CD14-positive monocyte (primary cell): ENCODE data around the gene BCAS1. TPM values are rescaled to one million over a fixed set of nuclear protein-coding genes. Genes with fewer than 3 reads are reported as not detected.

Experiments used
- DNase-seq, 3 donors: peaks; one replicate each; pipeline ENCODE4 v3.0.0-alpha.2; 2011 to 2022
- H2AFZ ChIP-seq: 2 replicates; pipeline ENCODE4 v1.6.0; 2012; ENCODE audit warnings: mild to moderate bottlenecking, low read depth, low read length, inconsistent platforms; ENCODE audit not compliant: insufficient read depth, poor library complexity, severe bottlenecking
- H3K27ac ChIP-seq, 2 donors: 1 replicate in 1 of 2; 2 replicates in 1 of 2; pipeline ENCODE4 v1.5.1; 2012 to 2013; ENCODE audit warnings: low read length in 2 of 2, control low read depth in 1 of 2, inconsistent platforms in 1 of 2, low read depth in 1 of 2, mild to moderate bottlenecking in 1 of 2
- H3K27me3 ChIP-seq, 2 donors: one replicate each; pipeline versions ENCODE4 v1.6.0 to v1.6.1; 2011 to 2013; ENCODE audit warnings: low read length in 2 of 2; ENCODE audit not compliant: control insufficient read depth in 2 of 2, insufficient read depth in 2 of 2
- H3K36me3 ChIP-seq, 2 donors: replicated peaks in 1 of 2; 1 replicate in 1 of 2; 2 replicates in 1 of 2; pipeline versions ENCODE4 v1.5.1 to v1.6.1; 2012 to 2013; ENCODE audit warnings: low read length in 2 of 2, control low read depth in 1 of 2, inconsistent platforms in 1 of 2, mild to moderate bottlenecking in 1 of 2; ENCODE audit not compliant: insufficient read depth in 2 of 2, control insufficient read depth in 1 of 2
- H3K4me1 ChIP-seq, 2 donors: 1 replicate in 1 of 2; 2 replicates in 1 of 2; pipeline versions ENCODE4 v1.5.1 to v1.6.1; 2012 to 2013; ENCODE audit warnings: low read length in 2 of 2, control low read depth in 1 of 2, inconsistent platforms in 1 of 2, mild to moderate bottlenecking in 1 of 2, moderate library complexity in 1 of 2; ENCODE audit not compliant: insufficient read depth in 2 of 2, control insufficient read depth in 1 of 2
- H3K4me2 ChIP-seq: replicated peaks from 2 replicates; pipeline ENCODE3; 2012; ENCODE audit warnings: low read length, moderate library complexity, mild to moderate bottlenecking; ENCODE audit not compliant: poor library complexity, severe bottlenecking; ENCODE audit errors: extremely low read depth
- H3K4me3 ChIP-seq, 3 experiments: fragments of 200-600 bp in 1 of 3; sonication (generic) in 1 of 3; replicated peaks in 1 of 3; 1 replicate in 2 of 3; 2 replicates in 1 of 3; pipeline ENCODE4 v1.5.1; 2011 to 2013; ENCODE audit warnings: low read length in 3 of 3, mild to moderate bottlenecking in 3 of 3, control low read depth in 2 of 3, low read depth in 2 of 3, inconsistent platforms in 1 of 3, moderate library complexity in 1 of 3
- H3K79me2 ChIP-seq: 2 replicates; pipeline ENCODE4 v1.6.0; 2012; ENCODE audit warnings: mild to moderate bottlenecking, control low read depth, inconsistent platforms, low read length, moderate library complexity; ENCODE audit not compliant: insufficient read depth
- H3K9ac ChIP-seq: 2 replicates; pipeline ENCODE4 v1.6.0; 2017; ENCODE audit warnings: low read length, mild to moderate bottlenecking; ENCODE audit not compliant: insufficient read depth, poor library complexity, severe bottlenecking
- H3K9me3 ChIP-seq, 2 donors: replicated peaks in 1 of 2; 1 replicate in 1 of 2; 2 replicates in 1 of 2; pipeline versions ENCODE4 v1.5.1 to v1.6.1; 2012 to 2013; ENCODE audit warnings: low read length in 2 of 2, control low read depth in 1 of 2; ENCODE audit not compliant: control insufficient read depth in 1 of 2, insufficient read depth in 1 of 2
- H4K20me1 ChIP-seq: 2 replicates; pipeline ENCODE4 v1.6.0; 2012; ENCODE audit warnings: mild to moderate bottlenecking, low read length, control low read depth, moderate library complexity; ENCODE audit not compliant: insufficient read depth
- H3K27ac Mint-ChIP-seq, 7 donors: one replicate each; pipeline ENCODE4 v1.8.0; 2020; ENCODE audit warnings: mild to moderate bottlenecking in 7 of 7, mixed read lengths in 7 of 7, moderate library complexity in 6 of 7, inconsistent platforms in 2 of 7
- H3K27me3 Mint-ChIP-seq, 3 donors: one replicate each; pipeline ENCODE4 v1.8.0; 2021 to 2022; ENCODE audit warnings: low read depth in 3 of 3, mild to moderate bottlenecking in 3 of 3, mixed read lengths in 3 of 3, moderate library complexity in 3 of 3, inconsistent platforms in 1 of 3
- H3K36me3 Mint-ChIP-seq, 2 donors: one replicate each; pipeline ENCODE4 v1.8.0; 2020; ENCODE audit warnings: mixed read lengths in 2 of 2, inconsistent platforms in 1 of 2, mild to moderate bottlenecking in 1 of 2
- H3K4me1 Mint-ChIP-seq: one replicate; pipeline ENCODE4 v1.8.0; 2020; ENCODE audit warnings: mild to moderate bottlenecking, mixed read lengths
- H3K4me3 Mint-ChIP-seq, 2 donors: one replicate each; pipeline ENCODE4 v1.8.0; 2020; ENCODE audit warnings: mild to moderate bottlenecking in 2 of 2, mixed read lengths in 2 of 2, moderate library complexity in 1 of 2
- H3K9me3 Mint-ChIP-seq, 7 donors: one replicate each; pipeline ENCODE4 v1.8.0; 2020 to 2022; ENCODE audit warnings: mixed read lengths in 7 of 7, mild to moderate bottlenecking in 6 of 7, moderate library complexity in 6 of 7, inconsistent platforms in 2 of 7
- CTCF ChIP-seq: fragments of 200-600 bp; IDR thresholded peaks from one replicate; pipeline ENCODE4 v1.8.0; 2022; ENCODE audit warnings: antibody characterized with exemption, mild to moderate bottlenecking
- WGBS: methylation state at CpG from one replicate; pipeline ENCODE4 v1.1.5; 2013; ENCODE audit warnings: missing lambda C conversion rate; ENCODE audit not compliant: insufficient coverage; 5-methylcytosine and 5-hydroxymethylcytosine counted together
- intact Hi-C, 2 donors: fragments of 100-400 bp; cut with micrococcal nuclease; formaldehyde crosslinking; loops; one replicate each; pipeline versions ENCODE4 v1.15.0 to v1.15.1; 2023
- polyA plus RNA-seq, 3 donors: library from polyadenylated mRNA; depleted of rRNA in 1 of 3; unstranded in 2 of 3; stranded (reverse) in 1 of 3; fragments of 300-500 nt in 2 of 3; fragments of >200 nt in 1 of 3; fragmentation: Illumina TruSeq in 2 of 3; gene quantifications; 1 replicate in 2 of 3; 2 replicates in 1 of 3; pipeline ENCODE4 v1.2.3, GENCODE V29; 2012 to 2021

The BCAS1 gene
- polyA plus RNA-seq, 3 donors: 0.01 to 0.02 TPM; not detected in 1

- no peak overlapping the region for H3K4me3 Mint-ChIP-seq
- Histone ChIP-seq H3K36me3 (no peaks in the 10 kb centered on the region), H3K4me1 (peaks cover 87 to 88% of the 10 kb centered on the region in 2 donors), H3K27me3 (no peaks in the 10 kb centered on the region), H3K79me2 (no peaks in the 10 kb centered on the region), H3K4me3 (no peak overlapping the region), H2AFZ (no peak overlapping the region), H3K4me2 (no peak overlapping the region), H3K9ac (peak overlapping the region; percentile 51), H3K27ac (peak overlapping the region; percentile 91 to 98), H3K9me3 (no peaks in the 10 kb centered on the region), H4K20me1 (no peaks in the 10 kb centered on the region)
- no peak for DNase-seq
- H3K9me3 Mint-ChIP-seq: peaks cover 0 to 3% (median 0%) of the 10 kb centered on the region in 7 donors
- 100% methylated on average over 1 of the region's 3 CpGs for WGBS
- no peak for TF ChIP-seq CTCF
- H3K27ac Mint-ChIP-seq: peak overlapping the region; percentile 98 to 100 (median 99)
- peaks cover 77% of the 10 kb centered on the region for H3K4me1 Mint-ChIP-seq
- peaks cover 2 to 3% of the 10 kb centered on the region in 2 donors for H3K36me3 Mint-ChIP-seq
- peaks cover 0 to 5% (median 0%) of the 10 kb centered on the region in 3 donors for H3K27me3 Mint-ChIP-seq
- intact Hi-C loops: no loop called here
Measured at GRCh38 chr20:53904261-53904660, 166.1 kb downstream of the BCAS1 start.

- H3K36me3 Mint-ChIP-seq: peaks cover 2 to 3% of the 10 kb centered on the region in 2 donors
- no peaks in the 10 kb centered on the region for H4K20me1 ChIP-seq
- H3K4me3 ChIP-seq: no peak overlapping the region
- DNase-seq: peak; percentile 91 to 100 (median 98)
- H3K4me2 ChIP-seq: no peak overlapping the region
- intact Hi-C loops: no loop called here
- no peaks in the 10 kb centered on the region for H3K27me3 ChIP-seq
- H3K79me2 ChIP-seq: no peaks in the 10 kb centered on the region
- H3K27me3 Mint-ChIP-seq: peaks cover 0 to 7% (median 0%) of the 10 kb centered on the region in 3 donors
- peak overlapping the region; percentile 91 to 98 for H3K27ac ChIP-seq
- H3K4me3 Mint-ChIP-seq: no peak overlapping the region
- H3K9ac ChIP-seq: peak overlapping the region; percentile 51
- peaks cover 74% of the 10 kb centered on the region for H3K4me1 Mint-ChIP-seq
- WGBS: no CpG with 5 or more reads among the region's 2 CpGs
- no peaks in the 10 kb centered on the region for H3K9me3 ChIP-seq
- H2AFZ ChIP-seq: no peak overlapping the region
- H3K27ac Mint-ChIP-seq: peak overlapping the region; percentile 98 to 100 (median 99)
- no peaks in the 10 kb centered on the region for H3K36me3 ChIP-seq
- peaks cover 83 to 84% of the 10 kb centered on the region in 2 donors for H3K4me1 ChIP-seq
- TF ChIP-seq CTCF: no peak
- H3K9me3 Mint-ChIP-seq: peaks cover 0 to 3% (median 0%) of the 10 kb centered on the region in 7 donors
Measured at GRCh38 chr20:53903652-53903987, 166.8 kb downstream of the BCAS1 start.
